Hematopoietic multipotent progenitor cell treated with erythropoietin and hydrocortisone succinate and interleukin-3 and kit ligand, for 8 days (in vitro differentiated cells): ENCODE results near the gene ARFGEF3.

Experiments
- DNase-seq: peaks from one replicate; pipeline ENCODE4 v3.0.0-alpha.2; 2015

ARFGEF3 gene

DNA sequence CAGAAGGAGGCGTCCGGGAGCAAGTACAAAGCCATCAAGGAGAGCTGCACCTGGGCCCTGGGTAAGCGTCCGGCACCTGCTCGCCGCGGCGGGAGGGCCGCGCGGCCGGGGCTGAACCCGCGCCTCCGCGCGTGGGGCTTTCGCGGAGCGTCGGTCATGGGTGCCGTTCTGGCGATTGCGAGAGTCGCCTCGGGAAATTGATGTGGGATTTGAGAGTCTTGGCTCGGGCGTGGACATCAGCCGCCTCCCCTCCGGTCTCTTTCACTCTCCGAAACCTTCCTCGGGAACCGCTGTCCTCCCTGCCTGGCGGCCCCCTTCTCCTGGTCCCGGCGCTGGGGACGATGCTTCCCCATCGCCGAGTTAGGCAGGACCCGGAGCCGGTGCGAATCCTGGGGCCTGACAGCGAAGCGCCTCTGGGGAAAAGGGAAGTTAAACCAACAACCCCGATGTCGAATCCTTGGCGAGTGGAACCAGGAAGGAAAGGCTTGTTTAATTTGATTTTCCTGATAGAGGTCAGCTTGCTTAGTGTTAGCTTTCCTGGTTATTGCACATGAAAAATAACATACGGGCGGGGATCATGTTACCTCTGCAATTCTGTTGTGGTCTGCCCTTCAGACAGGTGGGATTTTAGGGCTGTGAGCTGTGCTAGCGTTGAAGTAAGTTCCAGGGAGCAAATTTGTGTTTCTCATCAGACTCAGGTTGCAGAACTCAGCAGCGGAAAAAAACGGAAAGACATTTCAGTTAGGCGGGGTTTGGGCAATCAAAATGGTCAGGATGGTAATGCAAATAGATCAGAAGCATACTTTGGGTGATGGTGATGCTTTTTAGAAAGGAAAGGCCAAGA lies 594 bp downstream of the ARFGEF3 start:
- DNase-seq = no peak

DNA sequence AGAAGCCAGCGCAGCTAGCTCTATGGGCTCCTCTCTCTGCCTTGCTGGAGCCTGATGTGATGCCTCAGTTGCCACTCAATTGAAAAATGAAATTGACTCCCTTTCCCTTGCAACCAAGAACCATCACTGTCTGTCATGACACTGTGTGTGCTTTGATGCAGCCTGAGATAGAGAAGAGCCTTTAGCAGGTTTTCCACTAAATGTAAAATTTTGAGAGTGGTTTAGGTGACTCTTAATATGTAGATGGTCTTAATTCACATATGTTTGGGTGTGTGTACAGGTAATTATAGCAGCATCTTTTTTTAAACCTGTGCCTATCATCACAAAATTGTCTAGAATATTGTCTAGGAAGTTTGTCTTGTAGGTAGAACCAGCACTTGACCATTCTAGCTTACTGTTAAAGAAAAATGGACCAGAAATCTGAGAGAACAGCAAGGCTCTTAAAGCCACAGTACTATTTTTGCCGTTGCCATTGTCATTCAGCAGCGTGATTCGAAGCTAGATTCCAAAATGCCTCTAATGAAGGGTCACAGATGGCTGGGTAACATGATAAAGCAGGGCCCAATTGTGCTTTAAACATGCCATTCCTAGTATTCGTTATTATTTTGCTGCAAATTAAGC lies 1.3 kb downstream of the ARFGEF3 start:
- DNase-seq = no peak

DNA sequence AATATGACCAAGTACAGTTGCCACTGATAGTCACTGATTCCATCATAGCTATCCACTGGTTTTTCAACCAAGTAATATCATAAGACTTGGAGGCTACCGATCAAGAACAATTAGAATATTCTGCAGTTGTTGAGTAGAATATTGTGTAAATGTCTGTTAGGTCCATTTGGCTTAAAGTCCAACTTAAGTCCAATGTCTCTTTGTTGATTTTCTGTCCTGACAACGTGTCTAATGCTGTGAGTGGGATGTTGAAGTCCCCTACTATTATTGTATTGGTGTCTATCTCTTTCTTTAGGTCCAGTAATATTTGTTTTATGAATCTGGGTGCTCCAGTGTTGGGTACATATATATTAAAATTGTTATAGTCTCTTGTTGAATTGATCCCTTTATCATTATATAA lies 13.9 kb downstream of the ARFGEF3 start:
- DNase-seq = no peak

DNA sequence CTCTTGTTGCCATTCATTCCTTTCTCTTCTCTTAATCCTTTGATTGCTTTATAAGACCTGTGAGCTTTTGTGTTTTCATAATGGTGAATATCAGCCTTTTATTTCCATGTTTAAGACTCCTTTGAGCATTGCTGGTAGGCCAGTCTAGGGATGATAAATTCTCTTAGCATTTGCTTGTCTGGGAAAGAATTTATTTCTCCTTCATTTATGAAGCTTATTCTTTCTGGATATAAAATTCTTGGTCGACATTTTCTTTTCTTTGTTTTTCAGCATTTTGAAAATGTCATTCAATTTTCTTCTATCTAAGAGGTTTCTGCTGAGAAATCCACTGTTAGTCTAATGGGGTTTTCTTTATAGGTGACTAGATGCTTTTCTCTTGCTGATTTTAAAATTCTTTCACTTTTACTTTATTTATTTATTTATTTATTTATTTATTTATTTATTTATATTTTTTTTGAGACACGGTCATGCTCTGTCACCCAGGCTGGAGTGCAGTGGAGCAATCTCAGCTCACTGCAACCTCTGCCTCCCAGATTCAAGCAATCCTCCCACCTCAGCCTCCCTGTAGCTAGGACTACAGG lies 15.0 kb downstream of the ARFGEF3 start:
- DNase-seq = no peak

DNA sequence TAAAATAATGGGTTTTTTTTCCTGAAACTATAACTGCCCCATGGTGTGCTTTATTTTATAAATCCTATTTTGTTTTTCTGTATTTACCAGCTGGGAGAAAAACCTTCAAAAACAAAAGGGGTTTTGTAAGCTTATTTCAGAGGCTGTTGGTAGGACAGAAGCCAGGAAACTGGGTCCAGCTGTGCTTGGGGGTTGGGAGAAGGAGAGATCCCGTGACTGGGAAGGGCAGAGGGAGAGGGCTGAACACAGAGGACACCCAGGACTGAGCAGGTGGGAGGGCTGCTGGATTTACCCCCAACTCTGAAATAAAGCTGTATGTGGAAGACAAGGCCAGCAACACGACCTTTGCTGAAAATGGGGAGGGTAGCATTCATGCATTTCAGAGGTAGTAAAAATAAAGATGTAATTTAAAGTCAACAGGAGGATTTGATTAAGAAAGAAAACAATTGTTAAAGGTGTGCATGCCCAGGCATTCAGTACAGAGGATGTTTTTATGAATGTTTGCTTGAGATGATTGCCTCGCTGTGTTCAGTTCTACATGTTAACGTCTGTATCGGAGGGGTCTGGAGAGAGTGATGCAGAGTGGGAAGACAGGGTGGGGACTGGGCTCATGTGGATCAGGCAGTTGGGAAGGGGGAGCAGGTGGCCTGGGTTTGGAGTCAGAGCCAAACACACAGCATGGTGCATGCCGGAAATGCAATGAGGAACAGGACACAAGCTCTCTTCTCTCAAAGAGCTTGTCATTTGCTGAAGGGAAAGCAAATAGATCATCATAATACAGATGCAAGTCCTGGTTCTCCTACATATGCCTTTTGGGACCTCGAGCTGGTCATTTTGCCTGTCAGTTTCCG lies 21.4 kb downstream of the ARFGEF3 start:
- no peak for DNase-seq

DNA sequence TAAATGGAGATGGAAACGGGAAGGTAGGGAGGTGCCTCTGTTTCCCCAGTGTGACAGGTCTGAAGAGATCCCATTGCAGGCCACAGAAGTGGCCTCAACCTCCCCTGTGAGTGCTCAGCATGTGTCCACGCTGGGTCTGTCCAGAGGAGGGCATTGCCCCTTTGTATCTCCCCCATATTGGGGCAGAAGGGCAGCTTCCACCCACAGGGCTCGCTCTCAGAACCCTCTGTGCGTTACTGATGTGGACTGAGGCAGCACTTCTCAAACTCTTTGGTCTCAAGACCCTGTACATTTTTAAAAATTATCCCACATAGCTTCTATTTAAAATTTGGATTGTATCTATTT lies 22.0 kb downstream of the ARFGEF3 start:
- no peak for DNase-seq

DNA sequence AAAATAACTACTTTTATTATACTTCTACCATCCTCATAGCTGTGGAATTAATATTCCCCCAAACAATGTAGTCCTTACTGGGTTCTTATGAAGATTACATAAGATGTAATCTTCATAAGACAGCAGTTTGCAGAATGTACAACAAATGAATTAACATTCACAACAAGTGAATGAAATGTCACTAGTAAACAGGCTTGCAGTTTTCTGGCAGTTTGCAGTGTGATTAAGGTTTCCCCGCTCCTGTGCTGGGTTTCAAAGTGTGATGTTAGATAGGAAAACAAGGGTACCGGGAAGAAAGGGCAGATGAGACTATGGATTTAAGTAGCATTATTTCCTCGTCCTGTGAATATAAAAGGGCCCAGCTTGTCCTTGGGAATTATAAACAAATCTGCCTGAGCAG lies 22.5 kb downstream of the ARFGEF3 start:
- DNase-seq = no peak

DNA sequence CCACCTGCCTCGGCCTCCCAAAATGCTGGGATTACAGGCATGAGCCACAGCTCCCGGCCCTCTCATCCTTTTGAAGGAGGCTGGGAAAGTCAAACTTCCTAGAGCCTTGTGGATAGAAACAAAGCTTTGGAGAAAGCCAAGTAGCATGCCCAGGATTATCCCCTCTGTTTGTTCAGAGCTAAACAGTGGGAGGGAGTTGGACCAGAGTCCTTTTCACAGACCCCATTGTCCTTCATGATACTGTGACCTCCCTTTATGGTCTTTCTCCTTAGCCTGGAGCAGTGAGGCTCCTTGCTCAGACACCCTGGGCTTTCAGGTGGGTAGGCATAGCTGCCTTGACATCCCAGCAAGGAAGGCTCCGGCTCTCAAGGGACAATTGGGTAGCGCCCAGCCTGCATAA lies 25.4 kb downstream of the ARFGEF3 start:
- DNase-seq = no peak

DNA sequence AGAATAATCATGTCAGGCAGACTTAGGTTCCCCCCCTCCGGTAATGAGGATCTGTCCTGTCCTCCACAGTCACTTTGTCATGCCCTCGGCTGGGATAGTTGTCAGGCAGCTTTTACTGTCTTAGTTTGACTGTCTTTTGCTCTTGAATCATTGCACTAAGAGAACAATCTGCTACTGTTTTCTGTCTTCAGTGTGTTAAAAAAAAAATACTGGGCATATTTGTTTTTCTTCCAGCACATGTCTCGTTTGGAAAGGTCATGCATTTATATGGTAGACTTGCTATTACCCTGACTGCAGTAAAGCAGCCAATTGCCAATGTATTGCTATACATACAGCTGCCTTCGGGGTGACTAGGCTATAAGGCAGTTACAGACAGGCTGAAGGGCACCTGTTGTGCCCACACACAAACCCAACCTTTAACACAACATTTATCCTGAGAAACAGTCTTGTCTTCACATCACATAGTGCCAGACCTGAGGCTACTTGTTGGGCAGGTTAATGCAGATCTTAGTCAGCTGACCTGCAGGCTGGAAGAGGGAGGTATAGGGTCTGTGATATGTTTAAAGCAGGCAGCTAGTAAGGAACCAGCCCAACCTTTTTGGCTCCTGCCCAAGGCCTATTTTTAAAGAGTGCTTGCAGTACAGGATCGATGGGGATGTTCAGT lies 26.7 kb downstream of the ARFGEF3 start:
- no peak for DNase-seq

DNA sequence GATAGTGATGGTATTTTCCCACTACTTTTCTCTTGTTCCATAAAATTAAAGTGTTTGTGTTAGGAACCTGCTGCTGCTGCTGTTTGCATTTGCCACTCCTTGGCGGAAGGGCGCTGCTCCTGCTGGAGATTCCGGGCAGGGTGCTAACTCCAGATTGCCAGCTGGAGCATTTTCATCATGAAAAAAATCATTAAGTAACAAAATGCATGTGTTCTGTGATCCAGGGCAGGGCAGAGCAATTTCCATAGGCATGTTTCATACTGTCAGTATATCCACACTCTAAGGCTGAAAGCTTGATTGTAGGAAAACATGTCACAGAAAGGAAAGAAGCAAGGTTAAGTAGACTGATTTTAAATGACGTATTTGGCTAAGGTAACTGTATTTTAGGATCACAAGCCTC lies 32.5 kb downstream of the ARFGEF3 start:
- no peak for DNase-seq

DNA sequence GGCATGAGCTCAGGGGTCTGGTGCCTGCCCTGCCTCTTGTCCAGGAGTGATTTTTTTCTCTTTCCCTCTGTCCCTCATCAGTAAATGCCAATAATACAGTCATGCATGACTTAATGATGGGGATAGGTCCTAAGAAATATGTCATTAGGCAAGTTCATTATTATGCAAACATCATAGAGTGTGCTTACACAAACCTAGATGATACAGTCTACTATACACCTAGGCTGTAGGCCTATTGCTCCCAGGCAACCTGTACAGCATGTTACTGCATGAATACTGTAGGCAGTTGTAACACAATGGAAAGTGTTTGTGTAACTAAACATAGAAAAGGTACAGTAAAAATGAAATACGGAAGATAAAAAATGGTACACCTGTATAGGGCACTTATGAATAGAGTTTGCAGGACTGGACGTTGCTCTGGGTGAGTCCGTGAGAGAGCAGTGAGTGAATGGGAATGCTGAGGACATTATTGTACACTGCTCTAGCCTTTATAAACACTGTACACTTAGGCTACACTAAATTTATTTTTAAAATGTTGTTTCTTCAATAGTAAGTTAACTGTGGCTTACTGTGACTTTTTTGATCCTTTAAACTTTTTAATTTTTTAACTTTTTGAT lies 34.5 kb downstream of the ARFGEF3 start:
- DNase-seq = no peak

DNA sequence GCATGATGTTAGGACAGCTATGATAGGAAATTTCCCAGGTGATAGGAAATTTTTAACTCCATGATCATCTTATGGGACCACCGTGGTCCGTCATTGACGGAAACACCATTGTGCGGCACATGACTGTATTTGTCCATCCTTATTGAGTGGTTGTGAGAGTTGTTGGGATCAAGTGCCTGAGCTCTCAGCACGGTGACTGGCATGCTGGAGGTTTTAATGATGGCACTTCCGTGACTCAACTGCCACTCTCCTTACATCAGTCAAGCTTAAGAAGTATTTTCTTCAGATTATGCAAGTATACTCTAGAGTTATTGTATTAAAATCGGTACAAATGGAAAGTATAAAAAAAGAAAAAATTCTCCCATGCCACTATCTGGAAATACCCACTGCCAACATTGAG lies 35.8 kb downstream of the ARFGEF3 start:
- no peak for DNase-seq

DNA sequence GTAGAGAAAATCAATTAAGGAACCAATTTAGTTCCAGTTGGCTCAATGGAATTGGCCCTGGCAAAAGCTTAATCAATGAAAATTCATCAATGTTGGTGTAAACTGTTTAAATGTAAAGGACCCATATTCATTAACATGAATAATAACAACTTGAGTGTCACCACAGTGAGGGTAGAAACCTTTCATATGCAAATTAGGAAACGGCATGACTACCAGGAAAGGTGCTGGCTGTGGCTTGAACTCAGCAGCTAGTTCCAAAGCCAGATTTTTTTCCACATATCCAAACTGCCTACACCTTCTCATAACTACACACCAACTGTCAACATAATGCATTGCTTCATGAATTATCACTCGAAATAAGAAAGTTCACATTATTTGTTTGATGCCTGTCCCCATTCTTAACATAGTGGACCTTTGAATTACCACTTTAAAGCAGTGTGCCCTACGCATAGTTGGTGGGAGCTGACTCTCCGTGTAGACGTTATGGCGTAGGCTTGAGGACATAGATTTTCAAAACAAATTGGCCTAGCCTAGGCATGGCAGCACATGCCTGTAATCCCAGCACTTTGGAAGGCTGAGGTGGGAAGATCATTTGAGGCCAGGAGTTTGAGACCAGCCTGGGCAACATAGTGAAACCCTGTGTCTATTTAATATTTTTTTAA lies 36.8 kb downstream of the ARFGEF3 start:
- DNase-seq = no peak

DNA sequence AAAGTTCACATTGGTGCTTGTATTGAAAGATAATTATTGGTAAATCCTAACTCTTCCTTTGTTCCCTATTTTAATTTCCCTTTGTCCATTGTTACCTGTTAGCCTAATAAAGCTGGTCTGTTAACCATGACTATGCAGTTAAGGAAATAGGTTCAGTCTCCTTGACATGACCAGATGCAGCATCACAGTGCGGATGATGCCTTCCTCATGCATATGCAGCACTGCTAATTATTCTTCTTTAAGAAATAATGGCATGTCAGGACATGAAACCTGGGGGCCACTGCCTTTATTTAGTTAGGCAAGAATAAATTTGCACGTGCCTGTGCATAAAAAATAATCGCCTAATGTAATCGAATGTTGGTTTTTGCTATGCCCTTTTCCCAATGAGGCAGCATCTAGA lies 40.1 kb downstream of the ARFGEF3 start:
- DNase-seq = no peak

DNA sequence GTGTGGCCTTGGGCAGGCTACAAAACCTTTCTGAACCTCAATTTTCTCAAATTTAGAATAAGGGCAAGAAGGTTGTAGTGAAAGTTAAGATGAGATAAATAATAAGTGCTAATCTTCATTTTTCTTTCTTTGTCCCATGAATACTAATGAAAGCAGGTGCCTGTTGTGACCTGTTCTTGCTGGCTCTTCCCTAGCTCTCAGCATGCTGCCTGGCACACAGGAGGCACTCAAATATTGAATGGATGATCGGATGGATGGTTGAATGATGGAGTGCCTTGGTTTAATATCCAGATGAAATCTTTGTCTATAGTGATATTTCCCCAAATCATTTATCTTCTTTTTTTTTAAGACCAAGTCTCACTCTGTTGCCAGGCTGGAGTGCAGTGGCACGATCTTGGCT lies 41.6 kb downstream of the ARFGEF3 start:
- no peak for DNase-seq

DNA sequence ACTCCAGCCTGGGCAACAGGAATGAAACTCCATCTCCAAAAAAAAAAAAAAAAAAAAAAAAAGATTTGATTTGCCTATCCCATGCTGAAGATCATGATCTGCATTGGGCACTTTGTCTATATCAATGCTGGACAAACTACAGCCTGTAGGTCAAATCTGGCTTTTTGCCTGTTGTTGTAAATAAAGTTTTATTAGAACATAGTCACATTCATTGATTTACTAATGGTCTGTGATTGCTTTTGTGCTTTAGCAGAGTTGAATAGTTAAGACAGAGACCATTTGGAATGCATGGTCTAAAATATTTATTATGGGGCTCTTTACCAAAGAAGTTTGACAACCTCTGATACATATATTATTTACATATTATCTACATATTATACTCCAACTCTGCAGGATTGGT lies 42.6 kb downstream of the ARFGEF3 start:
- DNase-seq = no peak

DNA sequence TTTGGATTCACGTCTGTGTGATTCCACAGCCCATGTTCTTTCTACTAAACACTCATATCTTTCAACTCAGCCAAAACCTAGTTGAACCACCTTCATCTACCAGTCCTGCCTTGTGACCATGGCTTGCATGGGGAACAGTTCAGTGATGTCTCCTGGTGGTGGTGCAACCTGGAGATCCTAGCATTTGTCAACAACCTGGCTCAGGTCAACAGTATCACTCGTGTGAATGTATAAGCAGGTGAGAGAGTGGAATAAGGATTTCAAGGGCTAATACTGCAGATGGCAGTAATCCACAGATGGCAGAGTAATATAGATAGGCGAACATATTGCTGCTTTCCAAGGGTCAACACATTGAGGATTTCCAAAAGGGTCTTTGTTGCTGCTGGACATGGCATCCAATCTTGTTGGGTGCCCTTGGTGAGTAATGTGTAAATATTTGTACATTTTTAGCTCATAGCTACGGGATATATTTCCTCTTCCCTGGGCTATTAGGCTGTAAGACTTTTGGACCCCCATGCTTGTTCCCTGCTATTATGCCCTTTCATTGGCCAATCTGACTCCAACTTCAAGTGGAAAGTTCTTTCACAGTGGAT lies 43.1 kb downstream of the ARFGEF3 start:
- DNase-seq = no peak

DNA sequence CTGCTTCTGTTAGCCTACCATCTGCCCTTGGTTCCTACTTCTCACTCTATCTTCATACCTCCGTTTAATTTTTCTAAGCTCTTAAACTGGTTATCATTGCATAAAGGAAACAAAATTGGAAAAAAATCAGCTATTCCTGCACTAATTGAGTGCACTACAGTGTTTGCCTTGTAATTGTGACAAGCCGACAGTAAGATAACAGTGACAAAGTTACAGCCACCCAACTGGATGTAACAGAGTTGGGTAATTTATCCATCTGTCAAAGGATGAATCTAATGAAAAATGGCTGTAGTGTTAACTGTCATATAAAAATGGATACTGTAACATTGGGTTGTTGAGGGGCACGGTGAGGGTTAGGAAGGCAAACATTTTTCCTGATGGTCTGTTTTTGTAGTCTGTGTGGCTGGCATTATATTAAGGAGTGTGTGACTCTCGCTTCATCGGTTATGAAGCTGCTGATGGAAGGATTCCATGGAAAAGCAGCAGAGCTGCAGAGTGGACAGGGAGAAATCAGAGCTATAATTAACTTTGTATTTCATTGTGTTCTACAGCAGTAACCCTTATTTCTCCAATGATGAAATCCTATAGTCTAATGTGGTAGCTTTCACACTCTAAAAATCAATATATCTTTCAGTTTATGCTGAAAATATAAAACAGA lies 43.8 kb downstream of the ARFGEF3 start:
- DNase-seq = no peak

DNA sequence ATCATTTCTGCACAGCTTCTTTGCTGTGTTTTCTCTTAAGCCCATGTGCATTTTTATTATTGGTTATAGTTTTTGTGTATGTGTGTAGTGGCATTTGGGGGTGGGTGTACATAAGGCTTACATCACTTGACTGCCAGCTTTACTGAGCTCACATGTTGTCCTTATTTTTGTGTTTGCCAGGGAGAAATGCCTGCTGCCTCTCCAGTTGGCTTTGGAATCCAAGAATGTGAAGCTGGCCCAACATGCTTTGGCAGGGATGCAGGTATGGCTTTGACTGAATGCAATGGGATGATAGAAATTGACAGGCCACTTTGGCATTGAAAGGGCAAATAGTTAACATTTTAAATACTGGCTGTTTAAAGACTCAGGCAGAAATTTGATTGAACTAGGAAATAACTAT lies 45.1 kb downstream of the ARFGEF3 start:
- DNase-seq = no peak

DNA sequence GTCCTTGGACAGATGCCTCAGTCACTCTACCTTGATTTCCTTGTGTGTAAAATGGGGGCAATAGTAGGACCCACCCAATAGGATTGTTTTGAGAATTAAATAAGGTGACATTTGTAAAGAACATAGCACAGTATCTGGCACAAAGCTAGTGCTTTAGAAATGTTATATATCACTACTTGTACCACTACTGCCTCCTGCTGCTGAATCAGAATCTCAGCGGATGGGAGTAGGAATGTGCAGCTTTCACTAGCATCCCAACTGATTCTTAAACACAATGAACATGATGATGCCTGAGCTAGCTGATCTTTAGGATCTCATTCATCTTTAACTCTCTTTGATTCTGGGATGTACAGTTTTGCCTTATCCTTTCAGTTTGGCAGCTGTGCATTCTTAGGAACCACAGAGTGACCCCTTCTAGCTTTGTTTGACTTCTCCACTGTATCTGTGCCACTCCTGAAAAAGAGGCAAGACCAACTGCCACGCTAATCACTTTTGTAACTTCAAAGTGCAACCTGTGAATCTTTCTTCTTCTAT lies 49.4 kb downstream of the ARFGEF3 start:
- no peak for DNase-seq

DNA sequence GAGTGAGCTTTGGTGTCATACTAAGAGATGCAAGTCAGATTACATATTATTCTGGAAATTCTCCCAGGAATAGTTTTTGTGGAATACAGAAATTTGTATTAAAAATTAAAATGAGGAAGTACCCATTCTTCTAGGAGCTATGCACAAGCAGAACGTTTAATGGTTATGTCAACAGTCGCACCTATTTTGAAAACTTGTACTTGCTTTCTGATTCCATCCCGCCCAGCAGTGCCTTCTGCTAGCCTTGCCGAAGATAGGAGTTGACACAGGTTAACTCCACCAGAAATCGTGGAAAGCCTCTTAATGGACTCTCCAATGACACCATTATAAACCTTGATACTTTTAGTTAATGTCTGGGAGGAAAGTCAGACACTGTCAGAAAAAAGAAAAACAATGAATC lies 49.9 kb downstream of the ARFGEF3 start:
- no peak for DNase-seq
